ENCODE results near the gene EIF4G3.
"Not testable (repeated sequence)": the region's sequence is repeated elsewhere in the genome, so short reads cannot be mapped to it uniquely, and the experiment has no call there.

The EIF4G3 gene

GRCh38 chr1:20956272-20956671 is 220.4 kb downstream of the EIF4G3 start:
- no peak for DNase-seq (ENCODE audit: low read depth in 4 of 4, low spot score in 1 of 4)

GRCh38 chr1:20950679-20951078 is 226.0 kb downstream of the EIF4G3 start:
- no peak for DNase-seq (ENCODE audit: low read depth in 4 of 4, low spot score in 1 of 4)

GRCh38 chr1:20949871-20950590 is 226.7 kb downstream of the EIF4G3 start:
- DNase-seq (ENCODE audit: low read depth in 4 of 4, low spot score in 1 of 4) = no peak

GRCh38 chr1:20948101-20948500 is 228.6 kb downstream of the EIF4G3 start:
- no peak for DNase-seq (ENCODE audit: low read depth in 4 of 4, low spot score in 1 of 4)

- DNase-seq (ENCODE audit: low read depth in 4 of 4, low spot score in 1 of 4) = no peak
These were observed 229.3 kb downstream of the EIF4G3 start for GRCh38 chr1:20947409-20947808.

- DNase-seq (ENCODE audit: low read depth in 4 of 4, low spot score in 1 of 4) = no peak
These were observed 240.1 kb downstream of the EIF4G3 start for GRCh38 chr1:20936621-20937020.

- DNase-seq (ENCODE audit: low read depth in 4 of 4, low spot score in 1 of 4) = no peak
These were observed 240.5 kb downstream of the EIF4G3 start for GRCh38 chr1:20936216-20936615.

- no peak for DNase-seq (ENCODE audit: low read depth in 4 of 4, low spot score in 1 of 4)
These were observed 241.0 kb downstream of the EIF4G3 start for GRCh38 chr1:20935717-20936116.

- DNase-seq (ENCODE audit: low read depth in 4 of 4, low spot score in 1 of 4) = peak in 2 of 4 experiments; percentile 5 to 25
These were observed 244.2 kb downstream of the EIF4G3 start for GRCh38 chr1:20932437-20932977.

GRCh38 chr1:20931930-20932436 is 244.7 kb downstream of the EIF4G3 start:
- DNase-seq (ENCODE audit: low read depth in 4 of 4, low spot score in 1 of 4) = no peak

- no peak for DNase-seq (ENCODE audit: low read depth in 4 of 4, low spot score in 1 of 4)
These were observed 246.3 kb downstream of the EIF4G3 start for GRCh38 chr1:20930427-20930826.

- no peak for DNase-seq (ENCODE audit: low read depth in 4 of 4, low spot score in 1 of 4)
These were observed 248.6 kb downstream of the EIF4G3 start for GRCh38 chr1:20928146-20928545.

- no peak for DNase-seq (ENCODE audit: low read depth in 4 of 4, low spot score in 1 of 4)
These were observed 255.4 kb downstream of the EIF4G3 start for GRCh38 chr1:20921285-20921684.

- DNase-seq (ENCODE audit: low read depth in 4 of 4, low spot score in 1 of 4) = no peak
These were observed 263.5 kb downstream of the EIF4G3 start for GRCh38 chr1:20913242-20913641.

GRCh38 chr1:20907526-20907925 is 269.2 kb downstream of the EIF4G3 start:
- DNase-seq (ENCODE audit: low read depth in 4 of 4, low spot score in 1 of 4) = not testable (repeated sequence)

GRCh38 chr1:20903437-20903836 is 273.3 kb downstream of the EIF4G3 start:
- DNase-seq (ENCODE audit: low read depth in 4 of 4, low spot score in 1 of 4) = no peak

- DNase-seq (ENCODE audit: low read depth in 4 of 4, low spot score in 1 of 4) = no peak
These were observed 276.6 kb downstream of the EIF4G3 start for GRCh38 chr1:20900056-20900455.

- DNase-seq (ENCODE audit: low read depth in 4 of 4, low spot score in 1 of 4) = no peak
These were observed 277.3 kb downstream of the EIF4G3 start for GRCh38 chr1:20899154-20899972.

- DNase-seq (ENCODE audit: low read depth in 4 of 4, low spot score in 1 of 4) = no peak
These were observed 279.9 kb downstream of the EIF4G3 start for GRCh38 chr1:20896826-20897225.

GRCh38 chr1:20893931-20894330 is 282.8 kb downstream of the EIF4G3 start:
- DNase-seq (ENCODE audit: low read depth in 4 of 4, low spot score in 1 of 4) = no peak

- DNase-seq (ENCODE audit: low read depth in 4 of 4, low spot score in 1 of 4) = no peak
These were observed 285.6 kb downstream of the EIF4G3 start for GRCh38 chr1:20891091-20891490.

- no peak for DNase-seq (ENCODE audit: low read depth in 4 of 4, low spot score in 1 of 4)
These were observed 289.5 kb downstream of the EIF4G3 start for GRCh38 chr1:20887246-20887645.

Measured in stimulated activated CD4-positive, alpha-beta T cell treated with anti-CD3 and anti-CD28 coated beads, Interleukin-1b, Interleukin-23, amount 100 ng/mL, for 24 hours (primary cell).